Mononuclear cell (primary cell): ENCODE measurements around the gene ANKLE1. TPM values are rescaled to one million over a fixed set of nuclear protein-coding genes. Genes with fewer than 3 reads are reported as not detected.
A peak's percentile ranks its signal among the peaks of the same experiment; 100 is the strongest.

Source experiments
- H3K27me3 ChIP-seq: 2 replicates; pipeline ENCODE4 v1.6.0; 2011; ENCODE audit warnings: low read length, control low read depth; ENCODE audit not compliant: insufficient read depth
- H3K4me1 ChIP-seq: 2 replicates; pipeline ENCODE4 v1.5.1; 2011; ENCODE audit warnings: mild to moderate bottlenecking, low read length, control low read depth; ENCODE audit not compliant: insufficient read depth
- H3K4me3 ChIP-seq: 2 replicates; pipeline ENCODE4 v1.5.1; 2011; ENCODE audit warnings: mild to moderate bottlenecking, low read length, moderate library complexity
- H3K9me3 ChIP-seq: 2 replicates; pipeline ENCODE4 v1.5.1; 2011; ENCODE audit warnings: low read depth, mild to moderate bottlenecking, control low read depth, low read length
- total RNA-seq: library from RNA; depleted of rRNA; stranded (reverse); fragments of >200 nt; gene quantifications from one replicate; pipeline ENCODE4 v1.2.3, GENCODE V29; 2012

ANKLE1 gene
- total RNA-seq, 1 donor: 0.94 TPM

- Histone ChIP-seq H3K4me1 (no peaks in the 10 kb centered on the region), H3K27me3 (no peaks in the 10 kb centered on the region), H3K9me3 (no peaks in the 10 kb centered on the region), H3K4me3 (no peak overlapping the region)
Measured at GRCh38 chr19:17322854-17323253, 41.2 kb downstream of the ANKLE1 start.

- Histone ChIP-seq H3K27me3 (no peaks in the 10 kb centered on the region), H3K4me1 (no peaks in the 10 kb centered on the region), H3K9me3 (no peaks in the 10 kb centered on the region), H3K4me3 (no peak overlapping the region)
Measured at GRCh38 chr19:17323300-17323963, 41.7 kb downstream of the ANKLE1 start.

- no peaks in the 10 kb centered on the region for H3K9me3 ChIP-seq
- H3K4me1 ChIP-seq: peaks cover 3% of the 10 kb centered on the region
- no peak overlapping the region for H3K4me3 ChIP-seq
- H3K27me3 ChIP-seq: no peaks in the 10 kb centered on the region
Measured at GRCh38 chr19:17323964-17324332, 42.2 kb downstream of the ANKLE1 start.

- H3K9me3 ChIP-seq: no peaks in the 10 kb centered on the region
- H3K4me1 ChIP-seq: peaks cover 9% of the 10 kb centered on the region
- H3K27me3 ChIP-seq: peaks cover 5% of the 10 kb centered on the region
- H3K4me3 ChIP-seq: no peak overlapping the region
Measured at GRCh38 chr19:17324357-17325114, 42.8 kb downstream of the ANKLE1 start.

GRCh38 chr19:17325133-17325532 lies 43.4 kb downstream of the ANKLE1 start:
- Histone ChIP-seq H3K4me1 (peaks cover 11% of the 10 kb centered on the region), H3K9me3 (no peaks in the 10 kb centered on the region), H3K4me3 (no peak overlapping the region), H3K27me3 (peaks cover 11% of the 10 kb centered on the region)

GRCh38 chr19:17325881-17326594 lies 44.3 kb downstream of the ANKLE1 start:
- no peak overlapping the region for H3K4me3 ChIP-seq

GRCh38 chr19:17326595-17326966 lies 44.9 kb downstream of the ANKLE1 start:
- Histone ChIP-seq H3K9me3 (no peaks in the 10 kb centered on the region), H3K4me3 (no peak overlapping the region), H3K27me3 (peaks cover 14% of the 10 kb centered on the region), H3K4me1 (peaks cover 11% of the 10 kb centered on the region)

More at GRCh38 chr19:17325881-17326594, 44.3 kb downstream of the ANKLE1 start:
- peaks cover 11% of the 10 kb centered on the region for H3K4me1 ChIP-seq
- H3K27me3 ChIP-seq: peaks cover 14% of the 10 kb centered on the region
- H3K9me3 ChIP-seq: no peaks in the 10 kb centered on the region

- peaks cover 11% of the 10 kb centered on the region for H3K4me1 ChIP-seq
- no peaks in the 10 kb centered on the region for H3K9me3 ChIP-seq
- H3K4me3 ChIP-seq: no peak overlapping the region
- H3K27me3 ChIP-seq: peaks cover 14% of the 10 kb centered on the region
Measured at GRCh38 chr19:17327068-17327653, 45.5 kb downstream of the ANKLE1 start.

- Histone ChIP-seq H3K4me1 (peaks cover 11% of the 10 kb centered on the region), H3K4me3 (peak overlapping the region; percentile 45), H3K9me3 (no peaks in the 10 kb centered on the region), H3K27me3 (peaks cover 14% of the 10 kb centered on the region)
Measured at GRCh38 chr19:17327654-17328516, 46.2 kb downstream of the ANKLE1 start.

GRCh38 chr19:17328517-17329365 lies 47.0 kb downstream of the ANKLE1 start:
- Histone ChIP-seq H3K4me3 (peak overlapping the region; percentile 45), H3K27me3 (peaks cover 14% of the 10 kb centered on the region), H3K4me1 (peaks cover 19% of the 10 kb centered on the region), H3K9me3 (no peaks in the 10 kb centered on the region)

GRCh38 chr19:17329366-17330261 lies 47.9 kb downstream of the ANKLE1 start:
- Histone ChIP-seq H3K9me3 (no peaks in the 10 kb centered on the region), H3K27me3 (peaks cover 14% of the 10 kb centered on the region), H3K4me1 (peaks cover 25% of the 10 kb centered on the region), H3K4me3 (no peak overlapping the region)

GRCh38 chr19:17330262-17331044 lies 48.8 kb downstream of the ANKLE1 start:
- Histone ChIP-seq H3K27me3 (peaks cover 14% of the 10 kb centered on the region), H3K4me3 (no peak overlapping the region), H3K9me3 (no peaks in the 10 kb centered on the region), H3K4me1 (peaks cover 34% of the 10 kb centered on the region)
